Stimulated activated CD4-positive, alpha-beta T cell treated with anti-CD3 and anti-CD28 coated beads, Interleukin-4, amount 100 ng/mL, for 4 hours (primary cell): ENCODE data around the gene LCN1.
"Not testable (repeated sequence)": the region's sequence is repeated elsewhere in the genome, so short reads cannot be mapped to it uniquely, and the experiment has no call there.

ENCODE experiments used
- DNase-seq, 2 experiments: peaks; one replicate each; pipeline ENCODE4 v3.0.0-alpha.2; 2020

Gene LCN1

DNA sequence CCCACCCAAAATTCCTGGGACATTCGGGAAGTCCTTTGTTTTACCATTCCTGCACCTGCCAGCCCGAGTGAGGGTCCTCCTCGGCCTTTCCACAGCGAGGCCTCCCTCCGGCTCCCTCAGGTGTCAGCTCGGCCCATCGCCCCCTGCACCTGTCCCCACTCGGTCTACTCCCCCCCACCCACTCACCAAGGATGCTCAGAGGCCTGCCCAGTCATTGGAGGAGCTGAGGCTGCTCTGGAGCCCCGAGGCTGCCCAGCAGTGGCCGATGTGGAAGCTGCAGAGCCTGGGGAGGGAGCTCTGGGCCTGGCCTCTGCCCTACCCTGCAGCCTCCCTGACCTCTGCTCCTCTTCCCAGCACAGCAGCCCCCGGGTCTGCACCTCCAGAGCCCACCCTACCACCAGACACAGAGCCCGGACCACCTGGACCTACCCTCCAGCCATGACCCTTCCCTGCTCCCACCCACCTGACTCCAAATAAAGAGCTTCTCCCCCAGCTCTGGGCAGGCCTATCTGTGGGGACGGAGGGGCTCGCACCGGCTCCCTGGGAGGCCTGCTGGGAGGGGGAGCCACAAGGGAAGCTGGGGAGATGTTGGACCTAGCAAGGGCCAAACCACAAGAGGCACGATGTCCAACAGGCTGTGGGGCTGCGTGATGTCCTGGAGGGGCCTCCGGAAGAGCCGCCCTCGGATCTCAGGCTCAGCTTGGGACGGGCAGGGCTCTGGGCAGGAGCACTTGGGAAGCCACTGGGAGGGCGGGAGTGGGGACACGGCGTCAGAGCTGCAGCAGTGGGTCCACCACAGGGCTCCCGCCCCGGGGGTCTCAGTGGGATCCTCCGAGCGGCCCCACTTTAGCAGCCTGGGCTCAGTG, 28.5 kb downstream of the LCN1 start:
- DNase-seq: not testable (repeated sequence)

DNA sequence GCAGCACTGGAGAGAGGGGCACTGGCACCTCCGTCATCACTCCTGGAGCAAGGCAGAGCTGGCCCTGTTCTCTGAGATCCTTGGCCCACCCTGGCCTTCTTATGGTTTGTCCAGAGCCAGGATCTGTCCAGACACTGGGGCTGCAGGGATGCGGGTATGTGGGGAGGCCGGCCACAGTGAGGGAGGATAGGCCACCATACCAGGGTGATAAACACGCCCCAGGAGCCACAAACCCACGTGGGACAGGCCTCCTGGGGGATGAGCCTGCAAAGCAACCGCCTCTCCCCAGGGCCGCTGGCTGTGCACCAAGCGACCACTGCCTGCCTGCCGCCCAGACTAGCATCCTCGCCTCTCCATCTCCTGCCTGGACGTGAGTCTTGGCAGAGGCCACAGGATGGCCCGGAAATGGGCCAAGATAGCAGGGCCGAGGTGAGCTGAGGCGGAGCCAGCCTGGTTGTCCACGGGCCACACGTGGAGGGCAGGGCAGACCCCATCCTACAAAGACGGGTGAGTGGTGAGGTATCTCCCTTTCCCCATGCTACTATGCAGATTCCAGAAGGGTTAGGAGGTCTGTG, 29.2 kb downstream of the LCN1 start:
- DNase-seq: no peak

DNA sequence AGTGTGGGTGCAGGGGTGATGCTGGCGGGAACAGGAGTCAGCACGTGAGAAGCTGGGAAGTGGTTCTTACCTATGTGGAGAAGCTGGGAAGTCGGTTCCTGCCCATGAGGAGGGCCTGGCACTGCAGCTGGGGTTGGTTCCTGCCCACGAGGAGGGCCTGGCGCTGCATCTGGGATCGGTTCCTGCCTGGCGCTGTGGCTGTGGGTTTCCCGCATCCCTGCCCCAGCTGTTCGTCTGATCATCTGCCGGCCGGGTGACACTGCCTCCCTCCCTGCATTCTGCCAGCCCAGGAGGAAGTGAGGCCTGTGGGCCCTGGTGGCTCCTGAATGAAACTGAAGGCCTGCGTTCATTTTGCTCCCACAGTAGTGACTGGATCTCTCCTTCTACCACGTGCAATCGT, 29.8 kb downstream of the LCN1 start:
- no peak for DNase-seq

DNA sequence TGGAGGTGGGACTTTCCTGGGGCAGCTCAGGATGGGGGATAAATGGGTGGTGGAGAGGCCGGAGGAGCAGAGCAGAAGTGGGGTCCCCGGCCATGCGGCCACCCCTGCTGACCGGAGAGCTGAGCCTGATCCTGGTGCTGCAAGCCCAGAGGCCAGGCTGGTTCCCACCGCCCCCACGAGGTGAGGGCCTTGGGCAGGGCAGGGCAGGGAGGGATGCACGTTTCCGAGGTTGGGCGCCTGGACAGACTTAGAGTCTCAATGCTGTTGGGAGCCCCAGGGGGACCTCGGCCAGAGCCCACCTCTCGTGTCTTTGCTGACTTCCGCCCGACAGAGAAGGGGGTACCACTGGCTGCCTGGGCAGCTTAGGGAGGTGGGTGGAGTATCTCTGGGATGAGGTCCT, 30.2 kb downstream of the LCN1 start:
- no peak for DNase-seq

DNA sequence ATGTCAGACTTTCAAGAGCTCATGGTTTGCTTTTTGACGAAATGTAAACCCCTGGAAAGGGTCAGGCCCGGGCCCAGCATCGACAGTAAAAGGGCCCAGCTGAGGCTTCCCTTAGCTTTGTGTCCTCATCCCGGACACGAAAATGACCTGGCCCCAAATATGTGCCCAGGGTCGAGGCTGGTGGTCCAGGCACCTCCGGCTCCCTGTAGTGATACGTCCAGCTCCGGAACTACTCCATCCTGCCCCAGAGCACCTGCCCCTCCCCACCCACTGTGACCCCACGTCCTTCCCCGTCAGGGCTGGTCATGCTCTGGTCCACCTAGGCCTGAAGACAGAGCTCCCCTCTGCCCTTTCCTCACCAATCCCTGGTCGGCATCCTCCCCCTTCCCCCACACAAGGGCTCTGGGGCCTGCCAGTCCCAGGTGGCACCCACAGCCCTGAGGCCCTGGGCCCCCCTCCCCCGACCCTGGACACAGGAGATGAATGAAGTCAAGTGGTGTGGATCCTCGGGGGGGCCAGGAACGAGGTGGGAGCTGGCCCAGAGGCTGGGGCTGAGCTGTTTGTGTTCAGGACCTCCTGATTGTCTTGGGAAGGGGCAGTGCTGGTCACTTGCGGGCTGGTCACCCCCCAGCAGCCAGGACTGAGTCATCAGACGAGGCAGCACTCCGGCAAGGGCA, 30.9 kb downstream of the LCN1 start:
- DNase-seq: no peak

DNA sequence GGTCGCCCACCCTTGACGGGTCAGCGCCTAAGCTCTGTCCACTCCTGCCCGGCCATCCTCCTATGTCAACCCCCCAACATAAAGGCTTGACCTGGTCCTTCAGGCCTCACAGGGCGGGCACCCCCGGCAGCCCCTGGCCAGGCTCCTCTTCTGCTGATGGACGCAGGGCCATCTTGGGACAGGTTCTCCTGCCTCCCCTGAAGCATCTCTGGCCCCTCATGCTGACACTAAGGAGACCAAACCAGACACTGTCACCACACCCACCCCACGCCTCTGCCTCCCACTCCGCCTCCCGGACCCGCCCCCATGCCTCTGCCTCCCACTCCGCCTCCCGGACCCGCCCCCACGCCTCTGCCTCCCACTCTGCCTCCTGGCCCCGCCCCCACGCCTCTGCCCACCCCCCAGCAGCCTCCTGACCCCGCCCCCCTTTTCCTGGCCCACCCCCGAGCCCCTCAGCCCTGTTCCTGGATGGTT, 31.5 kb downstream of the LCN1 start:
- no peak for DNase-seq

DNA sequence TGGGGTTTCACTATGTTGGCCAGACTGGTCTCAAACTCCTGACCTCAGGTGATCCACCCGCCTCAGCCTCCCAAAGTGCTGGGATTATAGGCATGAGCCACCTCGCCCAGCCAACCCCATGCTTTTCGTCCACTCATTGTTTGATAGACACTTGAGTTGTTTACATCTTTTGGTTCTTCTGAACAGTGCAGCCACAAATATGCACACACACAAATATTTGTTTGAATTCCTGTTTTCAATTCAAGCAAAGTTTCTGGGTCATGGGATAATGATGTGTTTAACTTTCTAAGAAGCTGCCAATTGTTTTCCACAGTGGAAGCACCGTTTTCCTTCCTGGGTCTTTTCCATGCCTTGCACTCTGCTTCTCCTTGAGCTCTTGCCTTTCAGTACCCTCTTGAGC, 33.5 kb downstream of the LCN1 start:
- DNase-seq: no peak

DNA sequence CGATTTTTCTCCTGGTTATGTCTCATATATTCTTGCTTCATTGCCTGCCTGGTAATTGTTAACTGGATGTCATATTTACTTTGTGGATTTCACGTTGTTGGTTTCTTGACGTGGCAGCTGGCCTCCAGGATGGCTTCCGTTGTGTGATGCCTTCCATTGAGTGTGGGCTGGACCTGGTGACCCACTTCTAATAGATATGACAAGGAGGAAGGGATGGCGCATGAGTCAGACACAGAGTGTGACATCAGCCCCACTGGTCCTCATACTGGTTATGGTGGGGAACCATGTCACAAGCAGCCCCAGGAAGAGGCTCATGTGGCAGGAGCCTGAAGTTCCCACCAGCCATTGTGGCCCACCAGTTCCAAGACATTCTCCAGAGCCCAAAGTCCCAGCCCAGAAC, 34.0 kb downstream of the LCN1 start:
- DNase-seq: no peak

DNA sequence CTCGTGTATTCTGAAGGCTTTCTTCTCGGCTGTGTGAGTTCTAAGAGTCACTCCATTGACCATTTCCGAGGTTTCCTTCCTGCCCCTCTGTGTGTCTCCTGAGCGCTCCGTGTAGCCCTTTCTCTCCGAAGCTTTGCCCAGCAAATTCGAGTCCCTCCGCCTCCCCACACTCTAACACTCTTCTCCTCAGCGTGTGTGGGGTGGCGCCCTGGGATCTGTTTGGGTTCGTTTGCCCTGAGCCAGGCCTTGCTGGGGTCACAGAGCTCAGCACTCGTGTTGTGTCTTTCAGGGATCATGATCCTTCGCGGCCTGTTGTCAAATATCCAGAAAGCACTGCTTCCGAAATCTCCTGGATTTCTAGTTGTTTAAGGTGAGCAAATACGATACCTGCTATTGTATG, 34.7 kb downstream of the LCN1 start:
- DNase-seq: no peak

DNA sequence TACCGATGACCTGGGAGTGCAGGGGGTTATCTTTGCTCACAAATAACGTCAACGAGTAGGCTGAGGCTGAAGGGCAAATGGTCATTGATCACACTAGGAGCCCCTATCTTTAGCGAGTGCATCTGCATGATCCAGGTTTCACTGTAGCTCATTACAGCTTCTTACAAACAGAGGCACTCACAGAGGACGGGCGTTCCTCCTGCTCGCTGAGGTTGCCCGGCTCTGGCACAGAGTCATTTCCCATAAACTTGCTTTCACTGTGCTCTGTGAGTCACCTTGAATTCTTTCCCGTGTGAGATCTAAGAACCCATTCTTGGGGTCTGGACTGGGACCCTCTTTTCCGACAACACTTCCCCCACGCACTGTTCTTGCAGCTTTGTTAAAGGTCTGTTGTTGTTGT, 38.4 kb downstream of the LCN1 start:
- no peak for DNase-seq

DNA sequence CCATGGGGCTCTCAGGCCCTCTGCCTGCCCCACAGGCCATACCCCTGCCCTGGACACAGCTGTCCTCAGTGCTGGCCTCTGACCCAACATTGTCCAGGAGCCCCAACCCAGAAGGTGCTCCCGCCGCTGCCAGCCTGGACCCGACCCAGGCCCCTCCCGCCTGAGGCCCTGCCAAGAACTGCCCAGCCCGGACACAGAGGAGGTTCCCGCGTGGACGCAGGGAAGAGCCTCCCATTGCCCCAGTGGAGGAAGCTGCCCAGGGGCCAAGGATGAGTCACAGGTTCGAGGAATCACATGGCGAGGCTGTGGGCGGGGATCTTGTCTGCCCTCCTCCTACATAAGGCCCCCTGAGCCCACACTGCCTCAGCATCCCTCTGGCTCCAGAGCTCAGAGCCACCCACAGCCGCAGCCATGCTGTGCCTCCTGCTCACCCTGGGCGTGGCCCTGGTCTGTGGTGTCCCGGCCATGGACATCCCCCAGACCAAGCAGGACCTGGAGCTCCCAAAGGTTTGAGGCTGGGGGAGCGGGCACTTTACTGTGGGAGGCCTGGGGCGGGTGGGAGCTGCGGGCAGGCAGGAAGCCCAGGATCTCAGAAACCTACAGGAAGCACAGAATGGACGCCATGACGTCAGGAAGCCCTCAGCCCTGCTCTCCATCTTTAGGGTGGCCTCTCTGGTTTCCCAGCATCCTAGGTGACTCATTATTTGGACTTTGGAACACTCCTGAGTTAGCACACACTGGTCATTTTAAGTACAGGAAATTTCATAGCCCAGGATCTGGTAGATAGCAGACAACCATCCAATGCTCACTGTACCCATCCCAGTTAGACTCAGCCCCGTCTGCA, 40.4 kb downstream of the LCN1 start, which contains the start of gene PAEP:
Gene PAEP (plus strand): TSS at position 366 of the 844 bp plus-strand sequence.
- no peak for DNase-seq

DNA sequence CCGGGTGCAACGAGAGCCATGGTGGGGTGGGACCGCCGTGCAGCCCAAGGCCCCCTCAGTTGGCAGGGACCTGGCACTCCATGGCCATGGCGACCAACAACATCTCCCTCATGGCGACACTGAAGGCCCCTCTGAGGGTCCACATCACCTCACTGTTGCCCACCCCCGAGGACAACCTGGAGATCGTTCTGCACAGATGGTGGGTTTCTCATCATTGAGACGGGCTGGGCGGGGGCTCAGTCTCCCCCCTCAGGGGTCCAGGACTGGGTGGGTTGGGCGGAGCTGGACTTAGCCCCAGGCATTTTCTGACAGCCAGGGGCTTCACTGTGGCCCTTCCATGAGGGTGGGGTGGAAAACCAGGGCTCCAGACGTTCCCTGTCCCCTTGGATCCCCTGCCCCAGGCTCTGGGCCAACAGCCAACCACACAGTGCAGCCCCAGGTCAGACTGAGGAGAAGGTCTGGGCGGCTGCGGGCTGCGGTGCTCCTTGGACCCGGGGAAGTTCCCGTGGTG, 41.0 kb downstream of the LCN1 start:
- DNase-seq: no peak

DNA sequence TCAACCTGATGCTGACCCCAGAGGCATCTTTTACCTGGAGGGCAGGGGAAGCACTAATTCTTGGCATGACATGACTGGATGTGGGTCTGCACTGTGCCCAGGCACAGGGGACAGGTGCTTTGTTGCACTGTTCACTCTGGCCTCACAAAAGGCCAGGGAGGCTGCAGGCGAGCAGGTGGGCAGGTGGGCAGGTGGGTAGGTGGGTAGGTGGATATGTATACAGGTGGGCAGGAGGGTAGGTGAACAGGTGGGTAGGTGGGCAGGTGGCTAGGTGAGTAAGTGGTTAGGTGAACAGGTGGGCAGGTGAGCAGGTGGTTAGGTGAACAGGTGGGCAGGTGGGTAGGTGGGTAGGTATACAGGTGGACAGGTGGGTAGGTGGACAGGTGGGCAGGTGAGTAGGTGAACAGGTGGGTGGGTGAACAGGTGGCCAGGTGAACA, 41.8 kb downstream of the LCN1 start:
- DNase-seq: no peak

DNA sequence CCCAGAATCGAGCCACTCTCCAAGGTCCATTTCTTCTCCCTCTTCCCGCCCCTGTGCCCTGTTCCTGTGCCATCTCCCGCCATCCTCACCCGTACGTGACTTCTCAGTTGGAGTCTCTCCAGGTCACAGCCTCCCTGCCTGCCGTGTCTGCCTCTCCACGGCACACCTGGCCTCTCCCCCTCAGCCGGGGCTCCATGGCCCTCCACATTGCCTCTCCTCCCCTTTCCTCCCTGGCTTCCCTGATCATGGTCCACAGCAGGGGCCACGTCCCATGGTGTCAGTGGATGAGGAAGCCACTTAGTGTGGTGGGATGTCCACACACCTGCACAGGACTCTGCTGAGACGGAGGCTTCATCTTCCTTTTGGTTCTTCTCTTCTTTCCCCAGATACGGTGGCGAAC, 42.6 kb downstream of the LCN1 start:
- no peak for DNase-seq

DNA sequence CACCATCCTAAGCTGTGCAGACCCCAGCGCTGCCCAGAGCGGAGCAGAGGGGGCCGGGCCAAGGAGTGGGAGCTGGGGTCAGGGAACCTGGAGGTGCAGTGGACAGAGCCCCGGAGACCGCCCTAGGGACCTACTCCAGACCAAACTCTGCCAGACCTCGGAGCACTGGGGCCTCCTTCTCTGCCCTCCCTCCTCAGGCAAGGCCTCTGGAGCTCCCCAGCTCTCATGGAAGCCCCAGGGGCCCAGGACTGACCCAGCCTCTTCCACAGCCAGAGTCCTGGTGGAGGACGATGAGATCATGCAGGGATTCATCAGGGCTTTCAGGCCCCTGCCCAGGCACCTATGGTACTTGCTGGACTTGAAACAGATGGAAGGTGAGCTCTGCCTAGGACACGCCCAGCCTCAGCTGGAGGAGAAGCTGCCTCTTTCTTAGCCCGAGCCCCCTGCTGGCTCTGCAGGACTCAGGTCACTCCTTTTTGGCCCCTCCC, 43.9 kb downstream of the LCN1 start:
- DNase-seq: no peak

DNA sequence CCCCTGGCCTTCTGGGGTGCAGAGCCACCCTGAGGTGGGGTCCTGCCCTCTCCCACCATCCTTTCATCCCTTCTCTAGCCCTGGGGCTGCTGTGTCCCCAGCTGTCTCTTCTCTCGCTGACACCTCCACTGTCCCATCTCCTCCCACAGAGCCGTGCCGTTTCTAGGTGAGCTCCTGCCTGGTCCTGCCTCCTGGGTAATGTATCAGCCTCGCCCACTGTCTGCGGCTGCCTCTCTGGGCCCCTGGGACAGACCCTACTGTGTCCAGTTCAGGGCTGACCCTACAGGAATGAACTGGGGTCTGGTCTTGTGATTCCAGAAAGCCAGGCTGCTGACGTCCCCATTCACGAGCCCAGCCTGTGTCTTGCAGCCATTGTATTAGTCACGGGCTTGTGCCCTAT, 44.4 kb downstream of the LCN1 start:
- DNase-seq: no peak

DNA sequence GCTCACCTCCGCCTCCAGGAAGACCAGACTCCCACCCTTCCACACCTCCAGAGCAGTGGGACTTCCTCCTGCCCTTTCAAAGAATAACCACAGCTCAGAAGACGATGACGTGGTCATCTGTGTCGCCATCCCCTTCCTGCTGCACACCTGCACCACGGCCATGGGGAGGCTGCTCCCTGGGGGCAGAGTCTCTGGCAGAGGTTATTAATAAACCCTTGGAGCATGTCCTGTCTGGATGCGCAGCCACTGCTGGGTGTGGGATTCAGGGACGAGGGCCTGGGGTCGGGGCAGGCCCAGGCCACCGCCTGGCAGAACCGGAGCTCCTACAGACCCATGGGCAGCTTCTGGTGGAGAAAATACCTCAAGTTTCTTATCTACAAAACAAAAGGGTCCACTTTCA, 45.3 kb downstream of the LCN1 start:
- no peak for DNase-seq

DNA sequence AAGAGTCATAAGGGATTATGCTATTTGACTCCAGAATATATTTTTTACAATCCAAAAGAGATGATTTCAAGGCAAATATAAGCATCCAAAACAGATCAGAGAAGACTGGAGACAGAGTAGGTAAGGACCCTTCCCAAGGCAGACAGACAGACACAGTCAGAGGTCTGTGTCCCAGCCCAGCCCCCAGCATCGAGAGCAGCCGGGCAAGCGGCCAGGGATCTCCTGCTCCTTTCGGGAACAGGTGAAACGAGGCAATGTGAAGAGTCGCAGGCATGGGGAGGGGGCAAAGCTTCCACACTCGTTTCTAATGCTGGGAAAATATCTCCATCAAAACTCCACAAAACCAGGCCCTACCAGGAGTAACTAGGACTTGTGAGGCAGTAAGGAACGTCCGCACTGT, 46.1 kb downstream of the LCN1 start:
- no peak for DNase-seq

DNA sequence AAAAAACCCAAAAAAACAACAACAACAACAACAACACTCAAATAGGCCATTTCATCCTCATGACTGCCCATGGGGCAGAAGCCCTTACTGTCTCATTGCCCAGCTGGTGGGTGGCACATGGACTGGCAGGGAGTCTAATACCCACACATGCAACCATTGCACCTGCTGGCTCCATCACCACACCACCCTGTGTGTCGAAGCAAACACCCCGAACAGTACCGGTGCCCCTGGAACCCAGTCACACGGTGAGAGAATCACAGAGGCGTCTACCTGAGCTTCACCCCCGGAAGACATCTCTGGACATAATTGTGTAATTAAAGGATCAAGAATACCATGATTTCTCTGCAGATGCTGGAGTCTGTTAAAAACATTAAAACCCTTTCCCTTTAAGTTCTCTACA, 46.8 kb downstream of the LCN1 start:
- DNase-seq: no peak

DNA sequence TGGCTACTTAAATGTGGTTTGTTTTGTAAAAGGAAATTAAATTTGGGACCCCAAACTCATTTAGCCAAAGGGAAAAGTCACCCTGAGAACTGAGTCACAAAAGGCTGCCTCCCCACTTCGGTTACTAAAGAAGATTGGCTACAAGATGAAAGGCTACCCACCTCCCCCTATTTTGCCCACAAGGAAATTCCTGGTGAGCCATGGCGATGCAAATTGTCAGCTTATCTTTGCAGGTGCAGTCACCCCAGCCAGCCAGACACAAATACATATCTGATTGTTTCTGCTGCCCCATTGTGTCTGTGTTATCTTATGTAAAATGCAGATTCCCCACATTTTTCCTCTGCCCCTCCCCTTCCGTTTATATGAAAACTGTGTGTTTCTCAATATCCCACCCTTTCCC, 49.2 kb downstream of the LCN1 start:
- DNase-seq: no peak

DNA sequence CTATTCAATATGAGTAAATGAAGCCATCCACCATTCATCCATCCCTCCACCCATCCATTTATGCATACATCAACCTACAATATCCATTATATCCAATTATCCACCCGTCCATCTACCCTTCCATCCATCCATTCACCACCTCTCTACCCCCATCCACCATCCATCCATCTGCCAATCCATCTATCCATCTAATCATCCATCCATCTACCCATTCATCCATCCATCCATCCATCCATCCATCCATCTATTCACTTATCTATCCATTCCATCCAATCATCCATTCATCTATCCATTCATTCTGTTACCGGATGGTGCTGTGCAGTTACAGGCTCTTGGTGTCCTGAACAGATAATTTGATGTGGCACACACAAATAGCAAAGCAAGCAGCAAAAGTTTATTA, 51.0 kb downstream of the LCN1 start:
- DNase-seq: no peak

DNA sequence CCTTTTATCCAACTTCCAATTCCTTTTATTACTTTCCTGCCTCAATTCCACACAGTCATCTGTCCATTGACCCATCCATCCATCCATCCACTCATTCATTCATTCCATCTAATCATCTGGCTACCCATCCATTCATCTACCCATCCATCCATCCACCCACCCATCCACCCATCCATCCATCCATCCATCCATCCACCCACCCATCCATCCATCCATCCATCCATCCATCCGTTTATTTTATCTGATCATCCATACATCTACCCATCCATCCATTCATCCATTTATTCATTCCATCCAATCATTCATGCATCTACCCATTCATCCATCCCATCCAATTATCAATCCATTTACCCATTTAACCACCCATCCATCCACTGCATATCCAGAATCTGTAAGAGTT, 51.9 kb downstream of the LCN1 start:
- no peak for DNase-seq

DNA sequence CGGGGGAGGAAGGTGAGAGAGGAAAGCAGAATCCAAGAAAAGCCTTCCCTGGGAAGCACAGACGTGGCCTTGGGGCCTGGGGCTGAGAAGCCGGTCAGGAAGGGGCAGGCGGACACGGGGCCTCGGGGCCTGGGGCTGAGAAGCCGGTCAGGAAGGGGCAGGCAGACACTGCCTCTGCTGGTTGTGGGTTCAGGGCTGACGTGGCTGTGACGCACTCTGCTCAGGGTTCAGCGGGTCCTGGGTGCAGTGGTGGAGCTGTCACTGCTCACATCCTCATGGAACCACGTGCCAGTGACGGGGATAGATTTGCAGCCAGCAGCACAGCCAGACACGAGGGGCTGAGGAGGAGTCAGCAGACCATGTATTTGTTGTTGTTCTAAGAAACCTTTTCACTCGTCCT, 53.1 kb downstream of the LCN1 start:
- DNase-seq: no peak
